NB4 (cell line): ENCODE data around the gene GPR35.
"Not testable (repeated sequence)": the region's sequence is repeated elsewhere in the genome, so short reads cannot be mapped to it uniquely, and the experiment has no call there.

ENCODE experiments used
- CTCF ChIP-seq: IDR thresholded peaks from one replicate; pipeline ENCODE4 v1.5.1; 2012; ENCODE audit warnings: low read depth, low read length
- MAX ChIP-seq: IDR thresholded peaks from 2 replicates; pipeline ENCODE4 v1.6.1; 2011; ENCODE audit warnings: low read depth, low read length
- MYC ChIP-seq: IDR thresholded peaks from 2 replicates; pipeline ENCODE4 v1.6.1; 2011; ENCODE audit warnings: low read depth, low read length
- POLR2A ChIP-seq: IDR thresholded peaks from 2 replicates; pipeline ENCODE4 v1.6.1; 2011; ENCODE audit warnings: mild to moderate bottlenecking; ENCODE audit not compliant: insufficient read length; ENCODE audit errors: extremely low read depth

DNA sequence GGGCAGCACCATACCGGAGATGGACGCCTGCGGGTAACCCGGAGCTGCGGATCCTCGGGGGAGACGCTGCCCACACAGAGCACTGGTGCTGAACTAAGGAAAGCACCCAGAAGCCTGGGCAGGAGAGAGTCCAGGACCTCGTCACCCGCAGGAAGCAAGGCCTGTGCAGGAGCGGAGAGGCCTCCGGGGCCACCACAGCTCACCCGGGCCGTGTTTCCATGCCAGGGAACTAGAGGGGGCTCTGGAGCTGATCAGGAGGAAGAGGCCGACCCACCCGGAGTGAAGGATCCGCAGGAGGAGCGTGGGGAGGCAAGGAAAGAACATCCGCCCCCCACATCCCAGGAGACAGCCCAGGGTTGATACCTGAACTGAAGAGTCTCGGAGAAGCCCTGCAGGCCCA lies 53.6 kb downstream of the GPR35 start:
- TF ChIP-seq CTCF, MYC, POLR2A, MAX: not testable (repeated sequence)
